ENCODE data around the gene LRRC7.

Gene LRRC7

DNA sequence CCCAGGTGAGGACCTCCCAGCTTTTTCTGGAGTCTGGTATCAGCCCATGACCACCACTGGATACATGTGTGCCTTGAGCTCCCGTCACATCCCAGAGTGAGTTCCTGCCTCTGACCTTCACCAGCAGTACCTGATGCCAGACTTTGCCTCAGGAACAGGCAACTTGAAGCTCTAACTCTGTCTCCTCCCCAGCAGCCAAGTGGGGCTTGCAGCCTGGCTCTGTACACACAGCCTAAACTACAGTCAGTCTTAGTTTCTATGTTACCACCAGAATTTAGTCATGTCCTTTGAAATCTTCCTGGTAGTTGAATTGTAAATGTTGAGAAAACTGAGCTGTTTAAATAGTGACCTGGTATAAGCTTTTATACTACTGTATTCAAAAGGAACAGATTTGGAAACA is 431.1 kb downstream of the LRRC7 start:
- no peak overlapping the region for H3K27ac ChIP-seq
- DNase-seq (ENCODE audit: low read depth, low spot score), result no peak
- TF ChIP-seq POLR2AphosphoS5 (IDR thresholded peaks at IDR 0.05; ENCODE audit: borderline replicate concordance, low read depth, low read length) (no peak), FOXP2 (optimal IDR thresholded peaks at IDR 0.05; ENCODE audit: control extremely low read depth, extremely low read length, insufficient read depth) (no peak), EZH2 (IDR thresholded peaks at IDR 0.05) (no peak)
- H3K4me3 ChIP-seq, result no peak overlapping the region
- H3K9me3 ChIP-seq (ENCODE audit: low read depth, low read length), result no peaks in the 10 kb centered on the region
- no peaks in the 10 kb centered on the region for H3K36me3 ChIP-seq (ENCODE audit: insufficient read depth, low read length)
- H3K9ac ChIP-seq (ENCODE audit: insufficient read length), result no peak overlapping the region

DNA sequence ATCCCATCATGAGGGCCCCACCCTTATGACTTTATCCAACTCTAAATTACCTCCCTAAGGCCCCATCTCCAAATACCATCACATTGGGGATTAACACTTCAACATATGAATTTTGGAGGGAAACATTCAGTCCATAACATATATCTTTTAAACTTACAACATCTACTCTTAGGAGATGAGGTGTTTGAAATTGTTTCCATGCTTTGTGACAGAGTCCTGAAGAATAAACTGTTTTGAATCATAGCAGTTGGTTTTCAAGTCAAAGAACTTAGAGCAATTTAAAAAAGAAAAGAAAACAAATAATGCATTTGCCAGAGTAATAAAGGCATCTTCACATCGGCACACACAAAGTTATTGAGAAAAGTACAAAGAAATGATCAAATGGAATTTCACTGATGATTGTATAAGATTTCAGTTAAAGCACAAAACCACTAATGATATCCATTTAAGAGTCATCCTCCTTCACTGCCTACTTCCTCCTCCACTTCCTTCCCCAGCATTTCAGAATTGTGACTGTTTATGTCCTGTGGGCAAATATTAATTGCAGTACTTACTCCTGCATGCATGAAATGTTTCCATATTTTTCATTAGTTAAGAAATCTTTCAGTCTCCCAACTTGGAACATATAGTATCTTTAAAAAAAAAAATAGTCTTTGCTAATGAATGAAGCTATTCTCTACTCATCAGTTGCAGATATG is 435.6 kb downstream of the LRRC7 start:
- no peak overlapping the region; the same call in 1 of the 2 replicates for H3K27ac ChIP-seq
- no peak overlapping the region for H3K9ac ChIP-seq (ENCODE audit: insufficient read length)
- no peaks in the 10 kb centered on the region for H3K9me3 ChIP-seq (ENCODE audit: low read depth, low read length)
- no peak for TF ChIP-seq FOXP2 (optimal IDR thresholded peaks at IDR 0.05; ENCODE audit: control extremely low read depth, extremely low read length, insufficient read depth)
- TF ChIP-seq EZH2 (IDR thresholded peaks at IDR 0.05), result no peak
- peak; percentile 50; the same call in 1 of the 2 replicates for TF ChIP-seq POLR2AphosphoS5 (IDR thresholded peaks at IDR 0.05; ENCODE audit: borderline replicate concordance, low read depth, low read length)
- no peak overlapping the region; the same call in 1 of the 2 replicates for H3K4me3 ChIP-seq
- H3K36me3 ChIP-seq (ENCODE audit: insufficient read depth, low read length), result no peaks in the 10 kb centered on the region
- peak; percentile 65 for DNase-seq (ENCODE audit: low read depth, low spot score)

DNA sequence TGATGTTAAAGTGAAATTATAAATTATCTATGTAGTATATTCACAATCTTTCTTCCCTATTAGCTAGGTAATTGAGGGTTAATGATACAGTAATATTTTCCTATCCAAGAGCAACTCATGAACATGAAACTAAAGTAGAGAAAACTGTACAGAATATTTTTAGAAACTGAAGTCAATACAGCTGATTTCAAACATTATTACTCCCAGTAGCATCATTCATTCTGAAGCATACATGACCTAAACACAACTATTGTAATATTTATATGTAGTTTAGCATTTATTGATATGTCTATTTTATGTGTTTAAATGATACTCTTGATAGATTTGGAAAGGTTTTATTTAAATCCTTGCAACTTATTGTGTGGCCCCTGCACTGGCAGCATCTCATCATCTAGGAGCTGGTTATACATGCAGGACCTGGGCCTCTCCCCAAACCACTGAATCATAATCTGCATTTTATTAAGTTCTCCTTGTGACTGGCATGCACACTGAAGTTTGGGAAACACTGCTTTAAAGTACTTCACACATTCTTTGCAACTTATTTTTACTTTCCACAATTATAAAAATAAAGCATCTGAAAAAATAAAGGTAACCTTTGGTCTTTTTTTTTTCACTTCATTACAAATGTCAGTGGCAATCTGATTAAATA is 437.8 kb downstream of the LRRC7 start:
- DNase-seq (ENCODE audit: low read depth, low spot score), result no peak
- H3K36me3 ChIP-seq (ENCODE audit: insufficient read depth, low read length), result no peaks in the 10 kb centered on the region
- no peak overlapping the region for H3K27ac ChIP-seq
- H3K9me3 ChIP-seq (ENCODE audit: low read depth, low read length), result no peaks in the 10 kb centered on the region
- no peak overlapping the region for H3K4me3 ChIP-seq
- TF ChIP-seq FOXP2 (optimal IDR thresholded peaks at IDR 0.05; ENCODE audit: control extremely low read depth, extremely low read length, insufficient read depth) (no peak), EZH2 (IDR thresholded peaks at IDR 0.05) (no peak), POLR2AphosphoS5 (IDR thresholded peaks at IDR 0.05; ENCODE audit: borderline replicate concordance, low read depth, low read length) (no peak)
- H3K9ac ChIP-seq (ENCODE audit: insufficient read length), result no peak overlapping the region

DNA sequence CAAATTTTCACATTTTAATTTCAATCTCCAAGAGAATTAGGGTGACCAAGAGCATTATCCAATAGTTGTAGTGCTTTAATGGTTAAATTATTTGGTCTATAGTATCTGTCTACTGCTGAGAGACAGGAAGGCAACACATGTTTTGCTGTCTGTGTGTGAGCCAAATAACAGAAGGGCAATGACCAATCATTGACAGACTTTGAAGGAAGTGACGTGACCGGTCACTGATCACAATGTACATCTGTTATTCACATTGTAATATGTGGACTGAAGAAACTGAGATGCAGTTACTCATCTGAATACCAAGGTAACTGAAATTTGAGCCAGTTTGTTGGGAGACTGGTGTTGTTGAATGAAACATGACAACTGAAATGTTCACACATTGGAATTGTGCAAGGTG is 440.9 kb downstream of the LRRC7 start:
- H3K27ac ChIP-seq, result no peak overlapping the region
- no peaks in the 10 kb centered on the region for H3K9me3 ChIP-seq (ENCODE audit: low read depth, low read length)
- no peak for TF ChIP-seq EZH2 (IDR thresholded peaks at IDR 0.05)
- TF ChIP-seq POLR2AphosphoS5 (IDR thresholded peaks at IDR 0.05; ENCODE audit: borderline replicate concordance, low read depth, low read length), result no peak
- no peak for TF ChIP-seq FOXP2 (optimal IDR thresholded peaks at IDR 0.05; ENCODE audit: control extremely low read depth, extremely low read length, insufficient read depth)
- H3K4me3 ChIP-seq, result no peak overlapping the region
- DNase-seq (ENCODE audit: low read depth, low spot score), result no peak
- H3K36me3 ChIP-seq (ENCODE audit: insufficient read depth, low read length), result no peaks in the 10 kb centered on the region
- no peak overlapping the region for H3K9ac ChIP-seq (ENCODE audit: insufficient read length)

DNA sequence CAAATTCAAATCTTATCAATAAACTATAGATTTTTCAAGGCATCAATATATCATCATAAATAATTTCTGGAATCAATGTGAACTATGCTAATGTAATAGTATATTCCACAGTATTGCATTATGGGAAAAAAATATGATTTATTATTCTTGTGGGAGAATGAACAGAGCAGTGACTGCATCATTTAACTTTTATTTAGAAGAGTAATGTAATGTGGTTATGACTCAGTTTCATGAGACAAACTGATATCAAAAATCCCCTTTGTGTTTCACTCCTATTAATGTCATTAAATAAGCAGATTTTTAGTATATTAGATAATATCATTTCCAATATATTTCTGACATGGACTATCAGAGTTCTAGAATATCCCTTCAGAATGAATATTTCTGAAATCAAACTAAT is 450.0 kb downstream of the LRRC7 start:
- TF ChIP-seq POLR2AphosphoS5 (IDR thresholded peaks at IDR 0.05; ENCODE audit: borderline replicate concordance, low read depth, low read length) (no peak), EZH2 (IDR thresholded peaks at IDR 0.05) (no peak), FOXP2 (optimal IDR thresholded peaks at IDR 0.05; ENCODE audit: control extremely low read depth, extremely low read length, insufficient read depth) (no peak)
- DNase-seq (ENCODE audit: low read depth, low spot score), result no peak
- H3K9me3 ChIP-seq (ENCODE audit: low read depth, low read length), result no peaks in the 10 kb centered on the region
- H3K36me3 ChIP-seq (ENCODE audit: insufficient read depth, low read length), result no peaks in the 10 kb centered on the region
- H3K27ac ChIP-seq, result no peak overlapping the region
- H3K4me3 ChIP-seq, result no peak overlapping the region
- no peak overlapping the region for H3K9ac ChIP-seq (ENCODE audit: insufficient read length)

DNA sequence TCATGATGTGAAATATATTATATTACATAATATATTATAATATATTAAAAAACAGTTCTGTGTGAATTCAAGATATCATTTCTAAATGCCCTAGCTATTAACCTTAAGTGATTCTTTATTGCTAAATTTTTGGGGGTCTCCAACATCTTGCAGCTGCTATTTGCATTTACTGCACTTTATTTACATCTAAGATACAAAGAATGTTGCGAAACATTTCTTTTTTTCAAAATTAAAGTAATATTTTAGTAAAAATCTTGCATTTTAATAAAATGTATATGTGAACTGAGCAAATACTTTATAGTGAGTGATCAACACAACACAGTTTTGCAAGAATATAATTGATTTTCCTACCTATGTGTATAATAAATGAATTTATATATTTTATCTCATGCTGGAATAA is 456.6 kb downstream of the LRRC7 start:
- no peak for DNase-seq (ENCODE audit: low read depth, low spot score)
- Histone ChIP-seq H3K36me3 (ENCODE audit: insufficient read depth, low read length) (no peaks in the 10 kb centered on the region), H3K9me3 (ENCODE audit: low read depth, low read length) (no peaks in the 10 kb centered on the region), H3K27ac (no peak overlapping the region), H3K9ac (ENCODE audit: insufficient read length) (no peak overlapping the region), H3K4me3 (no peak overlapping the region)
- no peak for TF ChIP-seq FOXP2 (optimal IDR thresholded peaks at IDR 0.05; ENCODE audit: control extremely low read depth, extremely low read length, insufficient read depth)
- TF ChIP-seq POLR2AphosphoS5 (IDR thresholded peaks at IDR 0.05; ENCODE audit: borderline replicate concordance, low read depth, low read length), result no peak

DNA sequence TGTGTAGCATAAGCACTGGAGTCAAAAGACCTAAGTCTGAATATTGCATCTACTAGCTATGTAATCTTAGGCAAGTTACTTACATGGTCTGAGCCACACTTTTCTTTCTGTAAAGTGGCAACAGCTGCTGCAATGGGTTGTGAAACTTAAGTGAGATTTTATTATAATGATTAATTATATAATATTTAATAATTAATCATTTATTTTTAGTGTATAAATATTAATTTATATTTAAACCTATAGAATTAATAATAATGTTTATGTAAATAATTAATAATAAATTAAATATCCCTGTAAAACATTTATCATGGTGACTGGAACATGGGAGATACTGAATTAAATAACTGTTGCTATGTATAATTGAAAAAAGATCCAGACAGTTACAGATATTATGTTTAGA is 457.3 kb downstream of the LRRC7 start:
- no peak overlapping the region for H3K4me3 ChIP-seq
- no peak for DNase-seq (ENCODE audit: low read depth, low spot score)
- H3K36me3 ChIP-seq (ENCODE audit: insufficient read depth, low read length), result no peaks in the 10 kb centered on the region
- no peak overlapping the region for H3K27ac ChIP-seq
- no peak overlapping the region for H3K9ac ChIP-seq (ENCODE audit: insufficient read length)
- no peaks in the 10 kb centered on the region for H3K9me3 ChIP-seq (ENCODE audit: low read depth, low read length)
- TF ChIP-seq EZH2 (IDR thresholded peaks at IDR 0.05) (no peak), FOXP2 (optimal IDR thresholded peaks at IDR 0.05; ENCODE audit: control extremely low read depth, extremely low read length, insufficient read depth) (no peak), POLR2AphosphoS5 (IDR thresholded peaks at IDR 0.05; ENCODE audit: borderline replicate concordance, low read depth, low read length) (no peak)

DNA sequence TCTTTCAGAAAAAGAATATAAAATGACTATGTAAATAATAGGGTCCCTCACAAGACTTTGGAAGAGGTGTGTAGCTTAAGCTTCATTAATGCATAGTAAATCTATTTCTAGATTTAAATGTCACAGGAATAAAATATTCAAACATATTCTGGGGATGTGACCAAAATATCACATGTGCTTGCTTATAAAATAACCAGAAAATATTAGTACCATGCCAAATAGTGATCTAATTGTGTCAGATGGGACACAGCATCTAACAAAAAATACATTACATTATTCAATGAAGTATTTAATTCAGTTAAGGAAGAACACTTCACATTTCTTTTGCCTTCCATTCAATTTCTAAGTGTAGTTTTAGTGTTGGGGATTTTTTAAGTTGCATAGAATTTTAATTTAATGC is 458.1 kb downstream of the LRRC7 start:
- H3K4me3 ChIP-seq, result no peak overlapping the region
- no peaks in the 10 kb centered on the region for H3K36me3 ChIP-seq (ENCODE audit: insufficient read depth, low read length)
- no peak for TF ChIP-seq POLR2AphosphoS5 (IDR thresholded peaks at IDR 0.05; ENCODE audit: borderline replicate concordance, low read depth, low read length)
- no peak for TF ChIP-seq FOXP2 (optimal IDR thresholded peaks at IDR 0.05; ENCODE audit: control extremely low read depth, extremely low read length, insufficient read depth)
- TF ChIP-seq EZH2 (IDR thresholded peaks at IDR 0.05), result no peak
- no peak for DNase-seq (ENCODE audit: low read depth, low spot score)
- no peak overlapping the region for H3K9ac ChIP-seq (ENCODE audit: insufficient read length)
- H3K27ac ChIP-seq, result no peak overlapping the region
- no peaks in the 10 kb centered on the region for H3K9me3 ChIP-seq (ENCODE audit: low read depth, low read length)

Measured in SK-N-MC (cell line).